ENCODE results near the gene CHTOP.
"Not testable (repeated sequence)": the region's sequence is repeated elsewhere in the genome, so short reads cannot be mapped to it uniquely, and the experiment has no call there.

The CHTOP gene

GRCh38 chr1:153633754-153634665, at the start of gene CHTOP:
TSS of gene CHTOP (plus strand) at chr1:153634066. CDS start at chr1:153636589, 2,523 bp downstream.
- peak; percentile 97 for DNase-seq

GRCh38 chr1:153585006-153585405, 48.9 kb upstream of the CHTOP start:
- DNase-seq: no peak

- DNase-seq: no peak
These were observed 47.5 kb upstream of the CHTOP start for GRCh38 chr1:153586347-153586746.

GRCh38 chr1:153587314-153587713, 46.6 kb upstream of the CHTOP start:
- no peak for DNase-seq

- not testable (repeated sequence) for DNase-seq
These were observed 45.8 kb upstream of the CHTOP start for GRCh38 chr1:153588033-153588432.

- DNase-seq: no peak
These were observed 45.4 kb upstream of the CHTOP start for GRCh38 chr1:153588482-153588881.

- DNase-seq: no peak
These were observed 41.1 kb upstream of the CHTOP start for GRCh38 chr1:153592748-153593147.

- DNase-seq: peak in 1 of 2 donors; percentile 15
These were observed 36.7 kb upstream of the CHTOP start for GRCh38 chr1:153597206-153597605.

GRCh38 chr1:153598309-153599172, 35.3 kb upstream of the CHTOP start:
- DNase-seq: peak; percentile 21 to 78

GRCh38 chr1:153599847-153600246, 34.0 kb upstream of the CHTOP start:
- DNase-seq: no peak

GRCh38 chr1:153602749-153603148, 31.1 kb upstream of the CHTOP start:
- no peak for DNase-seq

GRCh38 chr1:153606194-153606593, 27.7 kb upstream of the CHTOP start:
- no peak for DNase-seq

GRCh38 chr1:153607381-153607780, 26.5 kb upstream of the CHTOP start:
- DNase-seq: no peak

GRCh38 chr1:153608089-153608682, 25.7 kb upstream of the CHTOP start:
- no peak for DNase-seq

- no peak for DNase-seq
These were observed 24.9 kb upstream of the CHTOP start for GRCh38 chr1:153608742-153609584.

GRCh38 chr1:153609585-153609907, 24.3 kb upstream of the CHTOP start:
- DNase-seq: no peak

GRCh38 chr1:153610334-153610733, 23.5 kb upstream of the CHTOP start:
- no peak for DNase-seq

GRCh38 chr1:153610811-153611301, 23.0 kb upstream of the CHTOP start:
- no peak for DNase-seq

GRCh38 chr1:153611356-153611755, 22.5 kb upstream of the CHTOP start:
- DNase-seq: no peak

GRCh38 chr1:153612111-153612754, 21.6 kb upstream of the CHTOP start:
- DNase-seq: no peak

GRCh38 chr1:153612755-153613331, 21.0 kb upstream of the CHTOP start, which contains the start of gene S100A16:
TSS of gene S100A16 (minus strand) at chr1:153613137. CDS start at chr1:153608151, 4,986 bp downstream.
- DNase-seq: no peak
